NT2/D1 (cell line): ENCODE results near the gene MARK3.

Source experiments
- SUZ12 ChIP-seq: IDR thresholded peaks from 2 replicates; pipeline ENCODE4 v1.6.1; 2011; ENCODE audit not compliant: insufficient read length, insufficient read depth; ENCODE audit errors: extremely low read depth
- YY1 ChIP-seq: IDR thresholded peaks from 2 replicates; pipeline ENCODE4 v1.6.1; 2011; ENCODE audit not compliant: insufficient read length, insufficient read depth
- ZNF274 ChIP-seq: IDR thresholded peaks from 2 replicates; pipeline ENCODE4 v1.6.1; 2011; ENCODE audit warnings: mild to moderate bottlenecking, low read depth, low read length

GRCh38 chr14:103535081-103535890, 150.1 kb downstream of the MARK3 start:
- TF ChIP-seq ZNF274 (no peak), YY1 (no peak), SUZ12 (no peak)
